GM19328 (cell line): ENCODE data around the gene FAM228A.
"Not testable (repeated sequence)": the region's sequence is repeated elsewhere in the genome, so short reads cannot be mapped to it uniquely, and the experiment has no call there.

Experiments
- ATAC-seq: cut with Tn5 transposase; IDR thresholded peaks from one replicate; pipeline ENCODE4 v1.9.1; 2021; ENCODE audit warnings: mild to moderate bottlenecking, moderate library complexity; ENCODE audit not compliant: unreplicated experiment

Gene FAM228A

DNA sequence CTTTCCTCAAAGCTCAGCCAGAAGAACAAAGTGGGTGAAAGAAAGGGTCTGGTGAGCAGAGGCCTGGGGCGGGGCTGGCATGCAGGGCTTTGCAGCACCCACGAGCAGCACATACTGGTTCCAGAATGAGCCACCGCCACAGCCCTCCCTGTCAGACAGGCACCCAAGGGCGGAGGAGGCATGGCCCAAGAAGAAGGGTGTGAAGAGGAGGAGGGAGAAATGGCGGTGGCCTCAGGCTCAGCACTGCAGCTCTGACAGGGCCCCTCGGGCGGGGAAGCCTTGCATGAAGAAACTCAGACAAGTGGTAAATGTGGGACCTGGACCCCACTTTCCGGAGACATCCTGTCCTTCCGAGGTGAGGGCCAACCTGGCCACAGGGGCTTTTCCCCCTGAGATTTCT, 15.7 kb downstream of the FAM228A start:
- no peak for ATAC-seq

DNA sequence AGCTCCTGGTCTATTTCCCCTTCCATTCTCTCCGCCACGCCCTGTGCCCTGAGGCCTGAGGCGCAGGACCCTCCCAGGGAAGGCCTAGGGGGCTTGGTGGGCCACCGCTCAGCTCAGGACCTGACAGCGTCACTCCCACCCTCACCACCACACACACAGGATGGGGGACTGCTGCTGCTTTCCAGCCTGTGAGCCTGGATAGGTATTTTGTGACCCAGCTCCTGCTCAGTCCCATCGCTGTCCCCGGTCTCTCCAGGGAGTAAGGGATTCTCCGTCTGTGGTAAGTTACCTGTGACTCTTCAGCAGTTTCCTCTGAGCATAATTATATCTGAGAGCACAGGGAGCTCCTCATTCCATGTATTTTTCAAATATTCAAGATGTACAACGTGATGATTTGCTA, 16.3 kb downstream of the FAM228A start:
- ATAC-seq, result no peak

DNA sequence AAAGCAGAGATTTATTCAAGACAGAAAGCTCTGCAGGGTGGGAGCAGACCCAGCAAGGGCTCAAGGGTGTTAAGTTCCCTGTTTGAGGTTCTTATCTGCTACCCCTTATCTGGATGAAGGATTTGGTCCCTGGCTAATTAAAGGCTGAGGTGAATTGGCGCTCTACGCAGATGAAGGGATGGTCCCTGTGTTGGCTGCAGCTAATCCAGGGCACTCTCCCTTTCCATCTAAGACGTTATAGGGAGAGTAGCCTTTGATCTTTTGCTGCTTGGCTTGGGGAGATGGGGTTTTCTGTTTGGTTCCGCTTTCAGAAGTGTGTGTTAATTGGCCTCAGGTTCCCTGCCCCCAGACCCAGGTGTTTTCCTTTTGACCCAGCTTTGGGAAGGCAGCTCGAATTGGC, 17.0 kb downstream of the FAM228A start:
- ATAC-seq, result no peak

DNA sequence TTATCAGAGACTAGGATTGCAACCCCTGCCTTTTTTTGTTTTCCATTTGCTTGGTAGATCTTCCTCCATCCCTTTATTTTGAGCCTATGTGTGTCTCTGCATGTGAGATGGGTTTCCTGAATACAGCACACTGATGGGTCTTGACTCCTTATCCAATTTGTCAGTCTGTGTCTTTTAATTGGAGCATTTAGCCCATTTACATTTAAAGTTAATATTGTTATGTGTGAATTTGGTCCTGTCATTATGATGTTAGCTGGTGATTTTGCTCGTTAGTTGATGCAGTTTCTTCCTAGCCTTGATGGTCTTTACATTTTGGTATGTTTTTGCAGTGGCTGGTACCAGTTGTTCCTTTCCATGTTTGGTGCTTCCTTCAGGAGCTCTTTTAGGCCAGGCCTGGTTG, 22.4 kb downstream of the FAM228A start:
- not testable (repeated sequence) for ATAC-seq

DNA sequence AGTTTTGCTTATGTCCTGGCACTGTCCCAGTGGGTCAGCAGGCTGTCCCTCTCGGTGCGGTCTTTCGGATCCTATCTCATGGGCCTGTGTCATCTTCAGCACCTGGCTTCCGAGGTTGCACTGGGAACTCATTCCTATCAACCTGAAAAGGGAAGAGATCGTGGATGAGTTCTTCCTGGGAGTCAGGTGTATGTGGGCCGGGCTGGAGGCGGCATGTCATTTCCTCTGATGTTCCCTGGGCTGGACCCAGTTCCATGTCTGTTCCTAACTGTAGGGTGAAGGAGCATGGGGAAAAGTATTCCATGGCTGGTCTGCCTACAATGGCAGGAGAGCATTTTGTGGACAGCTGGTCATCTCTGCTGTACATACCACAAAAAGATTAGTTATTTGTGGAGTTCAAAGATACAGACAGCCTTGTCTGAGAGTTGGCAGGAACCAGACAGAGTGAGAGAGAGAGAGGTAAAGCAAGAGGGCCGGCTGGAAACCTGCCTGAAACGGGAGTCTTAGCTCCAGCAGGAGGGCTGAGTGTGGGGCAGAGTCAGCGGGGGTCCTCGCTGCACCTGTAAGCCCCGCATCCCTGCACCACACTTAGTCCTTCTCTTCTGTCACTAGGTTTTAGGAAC, 25.2 kb downstream of the FAM228A start:
- ATAC-seq, result no peak

DNA sequence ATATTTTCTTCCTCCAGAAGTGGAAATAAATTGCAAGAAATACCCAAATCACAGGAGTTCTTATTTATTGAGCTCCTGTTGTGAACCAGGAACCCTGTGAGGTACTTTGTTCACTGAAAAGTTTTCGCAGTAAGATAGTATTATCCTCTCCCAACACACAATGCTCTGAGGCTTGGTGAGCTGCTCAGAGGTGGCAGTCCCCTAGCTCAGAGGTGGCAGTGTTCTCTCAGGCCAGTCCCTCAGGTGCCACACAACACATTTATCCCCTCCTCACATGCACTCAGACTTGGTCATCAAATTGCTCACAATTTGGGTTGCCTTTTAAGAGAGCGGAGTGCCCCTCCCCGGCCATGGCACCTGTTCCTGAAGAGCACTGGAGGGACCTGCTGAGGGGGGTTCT, 25.9 kb downstream of the FAM228A start:
- ATAC-seq, result no peak

DNA sequence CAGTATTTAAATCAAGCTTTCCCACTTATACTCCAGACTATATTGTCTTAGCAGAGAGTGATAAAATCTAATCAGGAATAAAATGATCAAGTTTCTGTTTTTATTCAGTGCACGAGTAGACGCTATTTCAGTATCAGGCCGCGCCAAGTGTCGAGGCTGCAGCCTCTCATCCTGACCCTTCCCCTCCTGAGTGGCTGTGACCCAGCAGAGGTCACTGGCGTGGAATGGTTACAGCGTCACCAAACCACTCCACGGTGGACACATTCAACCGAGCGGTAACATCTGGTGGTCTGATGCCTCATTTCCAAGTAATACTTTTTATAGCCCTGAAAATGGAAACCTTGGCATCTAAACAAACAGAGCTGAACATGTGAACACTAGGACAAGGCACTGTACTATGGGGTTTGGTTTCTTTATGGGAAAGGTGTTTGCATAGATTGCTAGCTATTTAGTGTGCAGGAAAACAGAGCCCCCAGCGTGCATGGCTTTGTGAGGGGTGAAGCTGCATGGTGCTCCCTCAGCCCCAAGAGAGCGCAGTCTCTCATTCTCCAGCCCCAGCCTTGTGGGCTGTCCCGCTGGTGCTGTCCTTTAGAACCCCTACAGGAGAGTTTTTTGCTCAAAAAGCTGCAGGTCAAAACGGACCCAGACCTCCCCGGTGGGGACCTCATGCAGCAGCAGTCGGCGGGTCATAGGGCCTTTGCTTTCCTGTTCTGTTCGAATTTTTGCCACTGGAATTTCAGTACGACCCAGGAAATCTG, 28.4 kb downstream of the FAM228A start:
- no peak for ATAC-seq

DNA sequence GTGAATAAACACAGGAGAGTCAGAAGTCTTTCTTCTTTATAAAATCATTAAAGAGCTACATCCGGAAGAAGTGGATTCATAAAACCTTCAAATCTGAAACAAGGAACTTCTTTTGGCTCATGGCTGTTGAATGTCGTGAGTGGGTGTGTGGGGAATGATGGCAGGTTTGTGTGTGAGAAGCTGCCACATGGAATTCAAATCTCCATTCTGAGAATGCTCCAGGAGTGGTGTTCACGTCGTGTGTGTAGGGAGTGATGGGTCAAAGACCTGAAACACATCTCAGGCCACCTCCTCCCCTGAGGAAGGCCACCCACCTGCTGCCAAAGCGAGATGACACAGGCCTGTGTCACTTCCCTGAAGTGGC, 28.9 kb downstream of the FAM228A start:
- no peak for ATAC-seq

DNA sequence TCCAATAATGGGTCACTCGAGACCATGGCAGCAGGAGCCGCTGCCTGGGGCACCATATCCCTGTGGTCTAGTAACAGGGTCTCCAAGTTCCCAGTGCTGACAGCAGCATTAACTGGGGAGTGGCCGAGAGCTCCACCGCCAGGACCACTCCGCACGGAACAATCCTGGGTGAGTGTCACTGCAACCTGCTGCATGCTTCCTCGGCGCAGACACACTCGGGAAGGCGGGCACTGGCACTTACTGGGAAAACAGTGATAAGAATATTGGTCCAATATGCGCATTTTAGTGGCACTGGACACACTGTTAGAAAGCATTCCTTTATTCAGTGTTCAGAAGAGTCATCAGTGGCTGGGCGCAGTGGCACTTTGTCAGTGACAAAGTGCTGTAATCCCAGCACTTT, 29.7 kb downstream of the FAM228A start:
- ATAC-seq, result no peak

DNA sequence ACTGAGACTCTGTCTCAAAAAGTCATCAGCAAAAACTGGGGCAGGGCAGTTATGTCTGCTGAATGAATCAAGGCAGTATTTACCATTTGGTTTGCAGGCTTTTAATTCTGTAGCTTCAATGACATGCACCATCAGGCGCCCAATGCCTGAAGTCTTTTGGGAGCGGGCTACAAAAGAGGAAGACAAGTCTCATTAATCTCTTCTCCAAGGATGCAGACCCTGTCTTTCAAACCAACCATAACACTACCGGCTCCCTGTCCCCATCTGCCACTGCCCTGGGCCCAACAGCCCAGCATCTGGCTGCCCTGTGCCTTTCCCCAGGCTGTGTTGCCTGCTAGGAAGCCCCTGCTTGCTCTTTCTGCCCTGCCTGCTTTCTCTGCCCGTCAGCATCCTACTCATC, 30.3 kb downstream of the FAM228A start:
- ATAC-seq, result no peak

DNA sequence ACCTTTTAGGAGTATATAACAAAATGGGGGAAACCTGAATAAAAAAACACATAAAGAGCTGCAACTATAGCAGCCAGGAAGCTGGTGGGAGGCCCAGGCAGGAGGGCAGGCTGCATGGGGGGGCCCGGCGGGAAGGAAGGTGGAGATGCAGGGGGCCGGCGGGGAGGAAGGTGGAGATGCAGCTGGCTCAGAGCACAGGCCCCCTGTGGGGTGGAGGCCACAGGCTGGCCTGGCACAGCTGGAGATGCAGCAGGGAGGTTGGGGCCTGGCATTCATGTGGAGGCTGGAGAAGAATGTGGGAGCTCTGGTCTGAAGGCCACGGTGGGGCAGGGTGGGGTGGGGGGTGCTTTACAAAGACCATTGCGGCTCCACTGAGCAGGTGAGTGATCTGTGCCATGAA, 31.4 kb downstream of the FAM228A start:
- ATAC-seq, result no peak

DNA sequence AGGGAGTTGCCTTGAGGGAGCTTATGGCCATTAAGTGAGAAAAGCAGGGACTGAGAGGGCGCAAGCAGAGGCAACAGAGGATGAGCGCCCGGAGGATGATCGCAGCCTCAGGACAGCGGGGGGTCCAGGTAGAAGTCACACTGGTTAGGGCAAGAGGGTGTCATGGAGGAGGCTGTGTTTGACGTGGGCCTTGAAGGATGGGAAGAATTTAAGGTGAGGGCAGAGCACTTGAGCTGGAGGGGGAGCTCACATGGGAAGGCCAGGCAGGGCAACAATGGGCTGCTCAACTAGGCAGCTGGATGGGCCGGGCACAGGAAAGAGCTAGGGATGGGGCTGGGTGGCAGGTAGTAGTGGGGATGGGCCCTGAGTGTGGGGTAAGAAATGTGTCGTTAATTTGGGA, 31.9 kb downstream of the FAM228A start:
- no peak for ATAC-seq

DNA sequence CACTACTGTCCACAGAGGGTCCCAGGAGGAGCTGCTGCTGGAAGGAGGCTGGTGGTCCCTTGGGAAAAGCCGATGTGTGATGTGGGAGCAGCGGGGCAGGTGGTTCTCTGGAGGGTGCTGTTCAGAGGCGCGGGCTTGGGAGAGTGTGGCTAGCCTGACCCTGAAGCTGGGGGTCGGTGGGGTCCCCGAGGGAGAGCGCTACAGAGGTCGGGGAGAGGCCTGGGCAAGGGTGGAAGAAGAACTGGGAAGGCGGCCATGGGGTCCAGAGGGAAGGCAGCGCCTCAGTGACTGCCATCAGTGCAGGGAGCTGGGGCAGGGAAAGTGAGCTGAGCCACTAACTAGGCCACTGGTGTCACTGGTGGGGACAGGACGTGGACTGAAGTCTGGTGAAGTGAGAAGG, 32.5 kb downstream of the FAM228A start:
- ATAC-seq, result no peak

DNA sequence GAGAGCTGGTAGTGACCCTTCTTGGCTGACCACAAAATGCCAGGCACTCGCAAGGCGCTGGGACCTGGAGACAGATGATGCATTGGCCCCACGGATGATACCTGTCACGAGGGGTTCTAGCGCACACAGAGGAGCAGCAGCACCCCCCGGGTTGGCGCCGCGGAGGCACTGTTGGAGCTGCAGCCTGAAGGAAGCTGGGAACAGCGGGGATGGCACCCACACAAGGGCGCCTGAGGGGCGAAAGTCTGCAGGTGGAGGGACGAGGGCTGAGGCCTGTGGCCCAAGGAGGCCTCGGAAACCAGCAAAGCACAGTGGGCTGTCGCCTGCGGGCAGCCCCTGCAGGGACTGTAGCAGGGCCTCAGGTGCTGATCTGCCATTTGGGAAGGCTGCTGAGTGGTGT, 33.6 kb downstream of the FAM228A start:
- ATAC-seq, result no peak

DNA sequence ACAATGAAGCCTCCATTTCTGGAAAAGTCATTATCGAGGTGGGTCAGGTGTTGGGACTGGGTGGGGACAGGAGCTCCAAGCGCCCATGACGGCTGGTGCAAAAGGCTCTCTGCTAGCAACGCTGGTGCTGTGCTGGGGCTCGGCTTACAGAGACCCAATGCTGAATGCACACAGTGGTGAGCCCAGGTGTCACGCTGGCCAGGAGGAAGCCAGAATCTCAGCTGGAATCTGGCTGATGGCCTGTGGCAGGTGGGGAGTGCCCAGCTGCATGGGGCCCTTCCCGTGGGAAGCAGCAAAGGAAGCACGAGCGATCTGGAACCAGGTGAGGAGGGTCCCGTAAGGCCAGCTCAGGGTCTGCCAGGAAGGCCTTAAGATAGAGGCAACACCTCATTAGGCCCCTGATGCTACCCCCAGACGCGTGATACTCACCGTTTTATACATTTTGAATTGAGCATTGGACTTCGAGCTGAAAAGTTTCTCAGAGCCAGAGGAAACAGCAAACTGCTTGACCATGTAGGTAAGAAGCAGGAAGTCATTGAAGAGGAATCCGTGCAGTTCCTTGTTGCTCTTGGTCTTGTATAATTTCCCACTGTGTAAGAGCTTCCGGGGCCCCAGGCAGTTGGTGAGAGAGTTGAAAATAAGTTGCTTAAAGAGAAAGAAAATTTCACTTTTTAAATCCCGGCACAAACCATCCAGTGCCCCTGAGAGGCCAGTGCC, 34.7 kb downstream of the FAM228A start:
- no peak for ATAC-seq

DNA sequence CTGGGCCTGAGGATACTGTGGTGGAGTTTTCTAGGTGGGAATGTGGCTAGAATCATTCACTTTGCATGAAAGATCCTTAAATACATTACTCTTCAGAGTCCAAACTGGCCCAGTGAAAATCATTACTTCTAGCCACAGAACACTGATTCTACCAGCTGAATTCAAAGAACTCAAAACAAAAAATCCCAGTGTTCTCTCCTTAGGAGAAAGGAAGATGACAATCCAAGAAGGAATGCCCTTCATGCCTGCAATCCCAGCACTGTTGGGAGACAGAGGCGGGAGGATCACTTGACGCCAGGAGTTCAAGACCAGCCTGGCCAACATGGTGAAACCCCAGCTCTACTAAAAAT, 35.2 kb downstream of the FAM228A start:
- no peak for ATAC-seq

DNA sequence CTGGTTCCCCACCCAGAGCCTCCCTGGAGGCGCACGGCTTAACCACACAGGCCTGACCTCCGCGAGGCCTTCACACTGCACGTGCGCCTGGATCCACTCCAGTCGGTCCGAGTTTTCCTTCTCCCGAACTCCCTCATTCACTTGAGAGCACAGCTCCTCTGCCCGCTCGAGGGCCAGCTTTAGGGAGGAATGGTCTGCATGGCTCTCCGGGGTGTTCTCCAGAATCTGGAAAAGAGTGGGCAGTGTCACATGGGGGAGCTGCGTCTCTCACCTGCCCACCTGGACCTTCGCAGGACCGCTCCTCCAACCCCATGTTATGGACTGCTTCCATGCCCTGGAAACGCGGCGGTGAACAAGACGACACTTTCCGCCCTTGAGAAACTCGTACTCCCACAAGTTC, 35.9 kb downstream of the FAM228A start:
- ATAC-seq, result no peak

DNA sequence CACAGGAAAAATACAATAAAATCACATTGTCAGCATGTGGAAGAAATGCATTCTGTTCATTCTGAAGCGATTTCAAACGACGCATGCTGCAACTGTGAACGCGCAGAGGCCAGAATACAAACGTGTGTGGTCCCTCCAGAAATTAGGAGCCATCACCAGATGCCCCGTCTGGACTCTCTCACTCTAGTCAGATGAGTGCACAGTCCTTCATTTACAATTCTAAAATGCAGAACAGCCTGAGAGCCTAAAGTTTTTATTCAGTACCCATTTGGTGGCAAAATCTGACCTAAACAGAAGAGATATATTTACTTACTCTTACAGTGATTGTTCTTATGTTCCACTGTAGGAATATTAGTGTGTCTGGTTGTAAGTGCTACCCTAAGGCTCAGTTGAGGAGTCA, 36.6 kb downstream of the FAM228A start:
- no peak for ATAC-seq

DNA sequence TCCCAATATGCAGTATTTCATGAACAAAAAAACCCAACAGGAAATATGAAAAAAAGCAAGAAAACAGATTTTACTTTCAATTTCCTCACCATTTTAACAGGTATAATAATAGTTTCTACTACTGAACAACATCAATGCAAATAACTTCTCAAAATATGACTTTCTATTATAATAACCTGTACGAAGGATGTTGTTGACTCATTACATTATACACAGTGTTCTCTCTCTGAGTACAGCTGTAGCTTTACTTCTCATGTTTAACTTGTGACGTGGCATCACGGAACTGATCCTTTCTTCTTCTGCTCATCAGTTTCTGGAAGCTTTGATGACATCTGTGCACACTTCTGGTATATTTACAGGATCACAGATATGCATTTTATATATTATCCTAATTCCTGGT, 40.0 kb downstream of the FAM228A start:
- ATAC-seq, result peak; percentile 84

DNA sequence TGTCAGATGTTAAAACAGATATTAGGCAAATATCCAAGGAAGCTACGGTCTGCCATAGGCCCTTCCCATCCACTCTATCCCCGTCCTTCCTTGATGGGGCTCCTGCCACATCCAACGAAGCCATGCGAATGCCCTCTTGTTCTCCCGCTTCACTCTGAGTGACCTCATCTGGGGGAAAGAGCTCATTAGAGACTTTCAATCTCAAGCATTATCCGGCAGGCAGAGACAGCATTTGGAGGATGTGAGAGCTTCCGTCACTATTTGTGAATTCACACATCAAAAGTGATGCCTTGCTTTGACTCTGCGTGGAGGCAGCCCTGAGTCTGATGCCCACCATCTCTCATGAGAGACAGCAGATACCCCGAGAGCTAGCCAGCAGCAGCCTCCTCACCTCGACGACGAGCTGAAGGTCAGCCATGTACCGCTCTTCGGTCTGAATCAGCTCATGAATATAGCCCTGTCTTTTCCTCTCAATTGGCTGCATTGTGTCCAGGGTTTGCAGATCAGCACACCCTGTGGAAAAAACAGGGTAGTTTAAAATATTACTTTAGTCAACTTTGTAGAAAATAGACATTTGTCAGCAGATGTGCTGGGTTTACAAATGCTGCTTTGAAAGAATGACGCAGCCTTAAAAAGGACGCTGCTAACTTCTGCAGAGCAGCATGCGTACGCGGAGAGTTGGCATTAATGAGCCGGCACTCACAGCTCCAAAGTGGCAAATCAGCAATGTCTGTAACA, 45.9 kb downstream of the FAM228A start:
- no peak for ATAC-seq

DNA sequence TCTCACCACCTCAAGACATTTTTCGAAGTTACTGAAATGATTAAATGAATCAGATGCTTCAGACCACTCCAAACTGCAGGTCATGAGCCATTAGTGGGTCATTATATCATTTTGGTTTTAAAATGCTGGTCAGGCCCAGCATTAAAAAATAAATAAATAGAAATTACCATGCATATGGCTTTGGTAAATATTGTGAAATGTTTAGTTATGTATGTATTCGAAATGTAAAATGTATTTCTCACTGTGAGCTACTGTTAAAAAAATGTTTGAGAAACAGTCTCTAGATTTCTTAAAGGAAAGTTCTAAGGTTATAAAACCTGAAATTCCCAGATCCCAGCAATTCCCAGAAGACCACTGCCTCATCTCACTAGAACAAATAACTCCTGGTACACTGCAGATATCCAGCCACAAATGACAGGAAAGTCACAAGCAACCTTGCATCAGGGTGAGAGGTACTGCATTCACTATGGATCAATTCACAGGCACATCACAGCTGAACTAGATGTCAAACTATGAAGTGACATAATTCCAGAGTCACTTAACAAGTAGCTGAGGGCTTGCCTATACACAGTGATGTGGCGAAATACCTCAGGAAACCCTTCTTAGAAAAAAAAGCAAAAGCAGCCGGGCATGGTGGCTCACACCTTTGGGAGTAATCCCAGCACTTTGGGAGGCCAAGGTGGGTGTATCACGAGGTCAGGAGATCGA, 46.6 kb downstream of the FAM228A start:
- ATAC-seq, result no peak
